Fibroblast of lung (primary cell): ENCODE measurements around the gene ZNF501. TPM values are rescaled to one million over a fixed set of nuclear protein-coding genes. Genes with fewer than 3 reads are reported as not detected.
A peak's percentile ranks its signal among the peaks of the same experiment; 100 is the strongest.

Source experiments
- DNase-seq, 2 donors: peaks; one replicate each; pipeline versions ENCODE4 v3.0.0 to v3.0.0-alpha.2; 2010; ENCODE audit warnings: low read depth in 2 of 2
- H2AFZ ChIP-seq: 2 replicates; pipeline ENCODE4 v1.5.1; 2012; ENCODE audit warnings: low read length, control low read depth, inconsistent platforms
- H3K27ac ChIP-seq: 2 replicates; pipeline ENCODE4 v1.5.1; 2011; ENCODE audit warnings: low read length, control low read depth; ENCODE audit not compliant: insufficient read depth
- H3K27me3 ChIP-seq: 2 replicates; pipeline ENCODE4 v1.5.1; 2011; ENCODE audit warnings: mild to moderate bottlenecking, low read length; ENCODE audit not compliant: control insufficient read depth, insufficient read depth
- H3K36me3 ChIP-seq: 2 replicates; pipeline ENCODE4 v1.5.1; 2011; ENCODE audit warnings: low read length; ENCODE audit not compliant: control insufficient read depth, insufficient read depth
- H3K4me1 ChIP-seq: 2 replicates; pipeline ENCODE4 v1.5.1; 2011; ENCODE audit warnings: low read length; ENCODE audit not compliant: control insufficient read depth, insufficient read depth; ENCODE audit errors: extremely low read depth
- H3K4me2 ChIP-seq: 2 replicates; pipeline ENCODE4 v1.5.1; 2011; ENCODE audit warnings: low read length, control low read depth; ENCODE audit not compliant: insufficient read depth; ENCODE audit errors: extremely low read depth
- H3K4me3 ChIP-seq, 4 experiments: fragments of 200-600 bp in 1 of 4; sonication (generic) in 1 of 4; replicated peaks in 1 of 4; 2 replicates each; pipeline ENCODE4 v1.5.1; 2011 to 2016; ENCODE audit warnings: low read length in 4 of 4, low read depth in 3 of 4, mild to moderate bottlenecking in 3 of 4, control low read depth in 2 of 4, inconsistent platforms in 1 of 4, mixed read lengths in 1 of 4; ENCODE audit not compliant: insufficient read depth in 1 of 4; ENCODE audit errors: control extremely low read depth in 1 of 4
- H3K79me2 ChIP-seq: 2 replicates; pipeline ENCODE4 v1.5.1; 2012; ENCODE audit warnings: mild to moderate bottlenecking, low read length, inconsistent platforms; ENCODE audit not compliant: control insufficient read depth, insufficient read depth
- H3K9ac ChIP-seq: 2 replicates; pipeline ENCODE4 v1.5.1; 2011; ENCODE audit warnings: mild to moderate bottlenecking, low read length, control low read depth; ENCODE audit not compliant: insufficient read depth
- H3K9me3 ChIP-seq: 2 replicates; pipeline ENCODE4 v1.5.1; 2012; ENCODE audit warnings: low read depth, low read length; ENCODE audit not compliant: control insufficient read depth, insufficient read depth
- H4K20me1 ChIP-seq: 2 replicates; pipeline ENCODE4 v1.5.1; 2011; ENCODE audit warnings: low read length; ENCODE audit not compliant: control insufficient read depth, insufficient read depth; ENCODE audit errors: extremely low read depth
- EZH2 ChIP-seq: IDR thresholded peaks from 2 replicates; pipeline ENCODE4 v1.5.1; 2012; ENCODE audit warnings: low read length, control low read depth, mild to moderate bottlenecking; ENCODE audit errors: missing control alignments
- polyA plus RNA-seq, 2 donors: library from polyadenylated mRNA; depleted of rRNA in 1 of 2; stranded (reverse) in 1 of 2; unstranded in 1 of 2; fragments of >200 nt; gene quantifications; 2 replicates each; pipeline ENCODE4 v1.2.1, GENCODE V29; 2011 to 2012; ENCODE audit warnings: missing spikeins in 1 of 2
- total RNA-seq: library from RNA; depleted of rRNA; stranded (reverse); fragments of >200 nt; gene quantifications from 2 replicates; pipeline ENCODE4 v1.2.1, GENCODE V29; 2014
- TF ChIP-seq, protein P1 (sequence below), 2 donors: IDR thresholded peaks in 1 of 2; conservative IDR thresholded peaks in 1 of 2; 1 replicate in 1 of 2; 2 replicates in 1 of 2; pipeline ENCODE4 v1.5.1; 2011 to 2012; ENCODE audit warnings: low read length in 2 of 2, control low read depth in 1 of 2, inconsistent platforms in 1 of 2, low read depth in 1 of 2, mild to moderate bottlenecking in 1 of 2

The ZNF501 gene
- total and polyA plus RNA-seq, 2 donors (not counting 1 experiment from before 2014, with no cell fraction given): 3.7 to 16.0 TPM

GRCh38 chr3:44685128-44685800, 44.2 kb upstream of the ZNF501 start:
- no peaks in the 10 kb centered on the region for H3K9me3 ChIP-seq
- TF ChIP-seq EZH2: no peak
- TF ChIP-seq, protein P1, sequence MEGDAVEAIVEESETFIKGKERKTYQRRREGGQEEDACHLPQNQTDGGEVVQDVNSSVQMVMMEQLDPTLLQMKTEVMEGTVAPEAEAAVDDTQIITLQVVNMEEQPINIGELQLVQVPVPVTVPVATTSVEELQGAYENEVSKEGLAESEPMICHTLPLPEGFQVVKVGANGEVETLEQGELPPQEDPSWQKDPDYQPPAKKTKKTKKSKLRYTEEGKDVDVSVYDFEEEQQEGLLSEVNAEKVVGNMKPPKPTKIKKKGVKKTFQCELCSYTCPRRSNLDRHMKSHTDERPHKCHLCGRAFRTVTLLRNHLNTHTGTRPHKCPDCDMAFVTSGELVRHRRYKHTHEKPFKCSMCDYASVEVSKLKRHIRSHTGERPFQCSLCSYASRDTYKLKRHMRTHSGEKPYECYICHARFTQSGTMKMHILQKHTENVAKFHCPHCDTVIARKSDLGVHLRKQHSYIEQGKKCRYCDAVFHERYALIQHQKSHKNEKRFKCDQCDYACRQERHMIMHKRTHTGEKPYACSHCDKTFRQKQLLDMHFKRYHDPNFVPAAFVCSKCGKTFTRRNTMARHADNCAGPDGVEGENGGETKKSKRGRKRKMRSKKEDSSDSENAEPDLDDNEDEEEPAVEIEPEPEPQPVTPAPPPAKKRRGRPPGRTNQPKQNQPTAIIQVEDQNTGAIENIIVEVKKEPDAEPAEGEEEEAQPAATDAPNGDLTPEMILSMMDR (conservative IDR thresholded peaks at IDR 0.05 in 1 of 2, IDR thresholded peaks at IDR 0.05 in 1 of 2; ENCODE audit: low read depth in 1 of 2, low read length in 2 of 2): no peak
- peak overlapping the region; percentile 79 for H3K4me2 ChIP-seq
- H3K9ac ChIP-seq: peak overlapping the region; percentile 52
- H3K36me3 ChIP-seq: no peaks in the 10 kb centered on the region
- no peaks in the 10 kb centered on the region for H3K27me3 ChIP-seq
- H3K4me1 ChIP-seq: no peaks in the 10 kb centered on the region
- no peak overlapping the region for H3K27ac ChIP-seq
- peak overlapping the region; percentile 65 for H2AFZ ChIP-seq
- no peaks in the 10 kb centered on the region for H4K20me1 ChIP-seq
- DNase-seq: peak; percentile 91 to 92
- H3K79me2 ChIP-seq: no peaks in the 10 kb centered on the region
- peak overlapping the region; percentile 34 to 79 (median 54) for H3K4me3 ChIP-seq

DNA sequence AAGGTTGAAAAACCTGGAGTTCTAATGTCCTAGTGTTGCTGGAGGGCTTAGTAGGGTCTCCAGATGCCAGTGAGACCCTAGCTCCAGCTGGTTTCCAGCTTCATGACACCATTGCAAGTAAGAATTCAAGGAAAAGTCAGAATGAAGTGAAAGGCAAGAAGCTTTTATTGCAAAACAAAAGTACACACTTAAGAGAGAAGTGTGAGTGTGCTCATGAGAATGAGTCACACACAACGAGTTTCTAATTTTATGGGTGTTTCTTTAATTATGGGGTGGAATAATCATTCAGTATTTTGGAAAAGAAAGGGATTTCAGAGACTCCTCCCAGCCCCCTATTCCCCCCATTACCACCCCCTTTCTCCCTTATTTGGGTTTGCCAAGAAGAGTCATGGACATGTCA, 41.5 kb upstream of the ZNF501 start:
- Histone ChIP-seq H3K4me1 (no peaks in the 10 kb centered on the region), H3K79me2 (no peaks in the 10 kb centered on the region), H3K9ac (no peak overlapping the region), H3K27ac (no peak overlapping the region), H3K9me3 (no peaks in the 10 kb centered on the region), H3K27me3 (no peaks in the 10 kb centered on the region), H2AFZ (no peak overlapping the region), H4K20me1 (no peaks in the 10 kb centered on the region), H3K36me3 (no peaks in the 10 kb centered on the region), H3K4me3 (no peak overlapping the region), H3K4me2 (no peak overlapping the region)
- DNase-seq: no peak
- no peak for TF ChIP-seq EZH2
- TF ChIP-seq, protein P1 (conservative IDR thresholded peaks at IDR 0.05 in 1 of 2, IDR thresholded peaks at IDR 0.05 in 1 of 2; ENCODE audit: low read depth in 1 of 2, low read length in 2 of 2): no peak

GRCh38 chr3:44712455-44713075, 16.9 kb upstream of the ZNF501 start, which contains the start of gene ZNF502:
Gene ZNF502, plus strand, starts transcription at chr3:44712660. Its CDS starts 7,602 bp downstream, at chr3:44720262.
- Histone ChIP-seq H3K27me3 (no peaks in the 10 kb centered on the region), H3K27ac (peak within 1 kb of the TSS; percentile 43), H2AFZ (peak within 1 kb of the TSS; percentile 90), H3K9ac (peak within 1 kb of the TSS; percentile 60), H3K4me3 (peak within 1 kb of the TSS; percentile 62 to 87 (median 74)), H3K9me3 (no peaks in the 10 kb centered on the region), H3K36me3 (no peaks in the 10 kb centered on the region), H4K20me1 (no peaks in the 10 kb centered on the region), H3K4me1 (no peaks in the 10 kb centered on the region), H3K79me2 (no peaks in the 10 kb centered on the region), H3K4me2 (peak within 1 kb of the TSS; percentile 75)
- DNase-seq: peak; percentile 91 to 93
- TF ChIP-seq EZH2: no peak
- TF ChIP-seq, protein P1 (conservative IDR thresholded peaks at IDR 0.05 in 1 of 2, IDR thresholded peaks at IDR 0.05 in 1 of 2; ENCODE audit: low read depth in 1 of 2, low read length in 2 of 2): peak; percentile 20 to 30
